Measurements from ENCODE around the gene LHPP.

LHPP gene

GRCh38 chr10:124595143-124595883 lies 133.7 kb downstream of the LHPP start:
- H3K4me3 ChIP-seq (ENCODE audit: control insufficient read depth, low read depth, low read length), result no peak overlapping the region
- no peak for TF ChIP-seq CTCF (IDR thresholded peaks at IDR 0.05; ENCODE audit: control insufficient read depth, insufficient read depth, low read depth, low read length, missing control alignments)
- DNase-seq (ENCODE audit: low read depth), result no peak

GRCh38 chr10:124596116-124596785 lies 134.6 kb downstream of the LHPP start:
- no peak for DNase-seq (ENCODE audit: low read depth)
- no peak for TF ChIP-seq CTCF (IDR thresholded peaks at IDR 0.05; ENCODE audit: control insufficient read depth, insufficient read depth, low read depth, low read length, missing control alignments)
- H3K4me3 ChIP-seq (ENCODE audit: control insufficient read depth, low read depth, low read length), result no peak overlapping the region

- DNase-seq (ENCODE audit: low read depth), result no peak
- no peak for TF ChIP-seq CTCF (IDR thresholded peaks at IDR 0.05; ENCODE audit: control insufficient read depth, insufficient read depth, low read depth, low read length, missing control alignments)
- no peak overlapping the region for H3K4me3 ChIP-seq (ENCODE audit: control insufficient read depth, low read depth, low read length)
These were observed 135.6 kb downstream of the LHPP start for GRCh38 chr10:124596962-124597845.

GRCh38 chr10:124597846-124598165 lies 136.2 kb downstream of the LHPP start:
- TF ChIP-seq CTCF (IDR thresholded peaks at IDR 0.05; ENCODE audit: control insufficient read depth, insufficient read depth, low read depth, low read length, missing control alignments), result no peak

GRCh38 chr10:124598196-124598595 lies 136.6 kb downstream of the LHPP start:
- DNase-seq (ENCODE audit: low read depth), result no peak
- no peak for TF ChIP-seq CTCF (IDR thresholded peaks at IDR 0.05; ENCODE audit: control insufficient read depth, insufficient read depth, low read depth, low read length, missing control alignments)
- no peak overlapping the region for H3K4me3 ChIP-seq (ENCODE audit: control insufficient read depth, low read depth, low read length)

More at GRCh38 chr10:124597846-124598165, 136.2 kb downstream of the LHPP start:
- DNase-seq (ENCODE audit: low read depth), result no peak
- no peak overlapping the region for H3K4me3 ChIP-seq (ENCODE audit: control insufficient read depth, low read depth, low read length)

- DNase-seq (ENCODE audit: low read depth), result no peak
- H3K4me3 ChIP-seq (ENCODE audit: control insufficient read depth, low read depth, low read length), result no peak overlapping the region
- TF ChIP-seq CTCF (IDR thresholded peaks at IDR 0.05; ENCODE audit: control insufficient read depth, insufficient read depth, low read depth, low read length, missing control alignments), result no peak
These were observed 137.4 kb downstream of the LHPP start for GRCh38 chr10:124598773-124599587.

All from AG09309 (cell line).